ENCODE measurements around the gene HFE. TPM values are rescaled to one million over a fixed set of nuclear protein-coding genes. Genes with fewer than 3 reads are reported as not detected.
"Not testable (repeated sequence)": the region's sequence is repeated elsewhere in the genome, so short reads cannot be mapped to it uniquely, and the experiment has no call there.

The HFE gene
- total RNA-seq, 1 donor from 2014 or later = 1.1 TPM

GRCh38 chr6:26057899-26058298, 29.3 kb upstream of the HFE start:
- Mint-ChIP-seq H3K27me3 (no peaks in the 10 kb centered on the region), H3K27ac (peak overlapping the region; percentile 100), H3K9me3 (no peaks in the 10 kb centered on the region), H3K4me3 (no peak overlapping the region), H3K36me3 (ENCODE audit: low read depth) (peaks cover 13% of the 10 kb centered on the region), H3K4me1 (peaks cover 20% of the 10 kb centered on the region)
- no peak for ATAC-seq (ENCODE audit: low read depth)
- ChIA-PET CTCF (interaction anchor here (16.7 kb wide), 1 partner anchor 35 kb away, joined by 349 read pairs; the partner anchor contains the start of gene HFE), POLR2A (interaction anchor here (2.0 to 7.2 kb wide), 12 partner anchors 13 to 215 kb away, joined by 7 to 273 read pairs (median 84); a partner anchor contains a TSS)
- TF ChIP-seq, protein P1, sequence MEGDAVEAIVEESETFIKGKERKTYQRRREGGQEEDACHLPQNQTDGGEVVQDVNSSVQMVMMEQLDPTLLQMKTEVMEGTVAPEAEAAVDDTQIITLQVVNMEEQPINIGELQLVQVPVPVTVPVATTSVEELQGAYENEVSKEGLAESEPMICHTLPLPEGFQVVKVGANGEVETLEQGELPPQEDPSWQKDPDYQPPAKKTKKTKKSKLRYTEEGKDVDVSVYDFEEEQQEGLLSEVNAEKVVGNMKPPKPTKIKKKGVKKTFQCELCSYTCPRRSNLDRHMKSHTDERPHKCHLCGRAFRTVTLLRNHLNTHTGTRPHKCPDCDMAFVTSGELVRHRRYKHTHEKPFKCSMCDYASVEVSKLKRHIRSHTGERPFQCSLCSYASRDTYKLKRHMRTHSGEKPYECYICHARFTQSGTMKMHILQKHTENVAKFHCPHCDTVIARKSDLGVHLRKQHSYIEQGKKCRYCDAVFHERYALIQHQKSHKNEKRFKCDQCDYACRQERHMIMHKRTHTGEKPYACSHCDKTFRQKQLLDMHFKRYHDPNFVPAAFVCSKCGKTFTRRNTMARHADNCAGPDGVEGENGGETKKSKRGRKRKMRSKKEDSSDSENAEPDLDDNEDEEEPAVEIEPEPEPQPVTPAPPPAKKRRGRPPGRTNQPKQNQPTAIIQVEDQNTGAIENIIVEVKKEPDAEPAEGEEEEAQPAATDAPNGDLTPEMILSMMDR (IDR thresholded peaks at IDR 0.05) = no peak
- DNase-seq = no peak
- intact Hi-C loops (cut with micrococcal nuclease) = no loop called here

GRCh38 chr6:26058477-26059033, 28.7 kb upstream of the HFE start:
- POLR2A ChIA-PET = interaction anchor here (1.2 to 7.2 kb wide), 7 partner anchors 15 to 136 kb away, joined by 3 to 188 read pairs (median 16); a partner anchor contains a TSS
- H3K4me3 Mint-ChIP-seq; H3K9me3 Mint-ChIP-seq; DNase-seq; ATAC-seq (ENCODE audit: low read depth); intact Hi-C loops (cut with micrococcal nuclease); H3K27me3 Mint-ChIP-seq; H3K27ac Mint-ChIP-seq: not testable (repeated sequence)
- Mint-ChIP-seq H3K4me1 (peaks cover 20% of the 10 kb centered on the region), H3K36me3 (ENCODE audit: low read depth) (peaks cover 13% of the 10 kb centered on the region)
- CTCF ChIA-PET = interaction anchor here (0.9 to 16.7 kb wide), 2 partner anchors 10 to 34 kb away, joined by 3 to 349 read pairs; partner anchors contain the start of gene HFE

GRCh38 chr6:26059941-26060340, 27.3 kb upstream of the HFE start:
- peaks cover 1% of the 10 kb centered on the region for H3K27me3 Mint-ChIP-seq
- ATAC-seq (ENCODE audit: low read depth) (no peak), DNase-seq (no peak)
- H3K4me3 Mint-ChIP-seq = no peak overlapping the region
- CTCF ChIA-PET = interaction anchor here (1.1 to 16.7 kb wide), 3 partner anchors 11 to 34 kb away, joined by 4 to 349 read pairs (median 7); partner anchors contain the start of gene HFE
- POLR2A ChIA-PET = interaction anchor here (1.2 to 7.2 kb wide), 12 partner anchors 16 to 1777 kb away, joined by 3 to 188 read pairs (median 4); a partner anchor contains a TSS
- TF ChIP-seq, protein P1 (IDR thresholded peaks at IDR 0.05) = no peak
- no peak overlapping the region for H3K27ac Mint-ChIP-seq
- peaks cover 11% of the 10 kb centered on the region for H3K36me3 Mint-ChIP-seq (ENCODE audit: low read depth)
- peaks cover 13% of the 10 kb centered on the region for H3K4me1 Mint-ChIP-seq
- no peaks in the 10 kb centered on the region for H3K9me3 Mint-ChIP-seq
- intact Hi-C loops (cut with micrococcal nuclease) = no loop called here

DNA sequence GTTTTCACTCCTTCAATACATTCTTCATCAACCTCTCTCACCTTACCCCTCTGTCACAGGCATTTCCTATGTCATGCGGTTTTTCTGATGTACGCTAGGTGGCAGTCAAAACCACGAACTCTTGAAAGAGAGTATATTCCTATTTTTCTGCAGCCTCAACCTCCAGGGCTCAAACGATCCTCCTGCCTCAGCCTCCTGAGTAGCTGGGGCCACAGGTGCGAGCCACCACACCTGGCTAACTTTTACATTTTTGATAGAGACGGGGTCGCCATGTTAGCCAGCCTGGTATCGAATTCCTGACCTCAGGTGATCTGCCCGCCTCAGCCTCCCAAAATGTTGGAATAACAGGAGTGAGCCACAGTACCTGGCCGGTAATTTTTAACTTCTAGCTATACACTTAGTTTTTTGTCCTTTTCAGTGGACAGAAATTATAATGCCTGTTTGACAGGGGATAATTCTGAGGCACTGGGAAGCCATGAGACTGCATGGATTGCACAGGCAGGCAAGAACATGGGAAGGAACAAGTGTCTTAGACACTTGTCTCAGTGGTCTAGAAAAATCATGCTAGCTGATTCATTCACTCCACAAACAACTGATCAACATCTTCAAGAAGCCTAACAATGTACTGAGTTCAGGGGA, 22.5 kb upstream of the HFE start:
- ATAC-seq (ENCODE audit: low read depth) = peak; percentile 56
- ChIA-PET CTCF (interaction anchor here (1.1 to 16.7 kb wide), 3 partner anchors 18 to 39 kb away, joined by 3 to 349 read pairs (median 9); partner anchors contain the start of gene HFE), POLR2A (interaction anchor here (0.8 to 4.3 kb wide), 5 partner anchors 22 to 122 kb away, joined by 3 to 34 read pairs (median 4); a partner anchor contains a TSS)
- intact Hi-C loops (cut with micrococcal nuclease) = loop anchor here (1.0 to 5.0 kb wide), 2 partner anchors 8 to 533 kb away; partner anchors contain the start of gene ABT1
- Mint-ChIP-seq H3K4me1 (peaks cover 8% of the 10 kb centered on the region), H3K9me3 (no peaks in the 10 kb centered on the region), H3K27ac (peak overlapping the region; percentile 41), H3K27me3 (peaks cover 1% of the 10 kb centered on the region), H3K36me3 (ENCODE audit: low read depth) (no peaks in the 10 kb centered on the region), H3K4me3 (no peak overlapping the region)
- no peak for DNase-seq
- TF ChIP-seq, protein P1 (IDR thresholded peaks at IDR 0.05) = peak; percentile 20

DNA sequence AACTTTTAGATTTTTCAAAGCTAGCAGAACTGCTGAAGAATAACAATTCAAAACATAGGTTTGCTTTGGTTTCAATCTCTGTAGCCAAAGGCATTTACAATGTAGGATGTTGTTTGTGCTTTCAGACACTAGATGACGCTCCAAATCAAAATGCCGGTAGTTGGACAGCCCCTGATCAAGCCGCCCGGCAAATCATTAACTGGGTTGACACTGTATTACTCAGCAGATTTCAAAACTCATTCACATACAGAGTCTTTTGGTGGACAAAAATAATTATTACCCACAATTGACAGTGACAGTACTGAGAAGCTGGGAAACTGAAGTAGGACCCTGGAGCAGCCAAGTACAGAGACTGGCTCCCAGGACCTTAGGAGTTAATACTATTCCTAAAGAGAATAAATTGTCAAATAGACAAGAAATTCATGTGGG, 21.3 kb upstream of the HFE start:
- TF ChIP-seq, protein P1 (IDR thresholded peaks at IDR 0.05) = peak; percentile 39
- no peak overlapping the region for H3K4me3 Mint-ChIP-seq
- DNase-seq (no peak), ATAC-seq (ENCODE audit: low read depth) (peak; percentile 97)
- ChIA-PET CTCF (interaction anchor here (0.8 to 16.7 kb wide), 3 partner anchors 27 to 139 kb away, joined by 7 to 349 read pairs (median 9); partner anchors contain the start of gene HFE), POLR2A (interaction anchor here (0.5 to 4.3 kb wide), 9 partner anchors 10 to 168 kb away, joined by 3 to 34 read pairs (median 4); partner anchors contain the start of gene HFE)
- H3K4me1 Mint-ChIP-seq = peaks cover 8% of the 10 kb centered on the region
- no peaks in the 10 kb centered on the region for H3K36me3 Mint-ChIP-seq (ENCODE audit: low read depth)
- intact Hi-C loops (cut with micrococcal nuclease) = loop anchor here (1.0 to 5.0 kb wide), 5 partner anchors 26 to 531 kb away; partner anchors contain the start of gene ABT1
- peak overlapping the region; percentile 35 for H3K27ac Mint-ChIP-seq
- H3K9me3 Mint-ChIP-seq = no peaks in the 10 kb centered on the region
- peaks cover 3% of the 10 kb centered on the region for H3K27me3 Mint-ChIP-seq

Measured in activated B cell treated with CpG ODN at 0.5 μM for 24 hours (primary cell).